ENCODE data around the gene MRPL23.

The MRPL23 gene

DNA sequence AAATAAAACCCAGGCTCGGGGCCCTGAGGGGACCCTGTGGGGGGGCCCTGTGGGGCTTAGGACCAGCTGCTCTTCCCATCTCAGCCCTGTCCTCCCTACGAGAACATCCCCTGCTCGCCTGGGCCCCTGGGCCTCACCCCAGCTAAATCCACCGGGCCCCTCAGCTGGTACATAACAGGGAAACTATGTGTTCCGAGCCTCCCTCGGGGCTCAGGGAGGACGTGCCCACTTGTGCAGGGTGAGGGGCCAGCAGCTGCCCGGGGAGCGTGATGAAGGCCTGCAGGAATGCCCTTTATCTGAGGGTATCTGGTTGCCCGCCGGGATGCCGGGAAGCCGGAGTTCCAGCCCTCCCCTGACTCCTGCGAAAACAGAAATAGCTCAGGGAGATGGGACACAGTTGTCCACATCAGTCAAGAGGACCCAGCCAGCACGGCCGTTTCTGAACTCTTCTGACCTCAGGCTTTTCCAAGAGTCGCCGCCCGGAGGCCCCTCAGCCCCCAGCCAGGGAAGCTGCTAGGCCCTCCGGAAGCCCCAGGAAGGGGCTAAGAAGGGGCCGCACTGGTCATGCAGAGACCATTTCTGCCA lies 20.6 kb downstream of the MRPL23 start:
- Histone ChIP-seq H3K4me3 (ENCODE audit: low read depth, low read length) (no peak overlapping the region), H3K4me1 (ENCODE audit: control insufficient read depth, insufficient read depth, low read length) (no peaks in the 10 kb centered on the region), H3K27ac (ENCODE audit: low read depth, low read length) (no peak overlapping the region), H3K9ac (ENCODE audit: low read depth, low read length) (no peak overlapping the region), H3K27me3 (ENCODE audit: control insufficient read depth, insufficient read depth, low read length) (no peaks in the 10 kb centered on the region), H3K9me3 (ENCODE audit: control insufficient read depth, insufficient read depth, low read length) (no peaks in the 10 kb centered on the region), H3K36me3 (ENCODE audit: control insufficient read depth, insufficient read depth, low read length) (no peaks in the 10 kb centered on the region)

GRCh38 chr11:1968454-1969002 lies 21.4 kb downstream of the MRPL23 start:
- no peak overlapping the region for H3K9ac ChIP-seq (ENCODE audit: low read depth, low read length)

GRCh38 chr11:1969035-1969434 lies 21.9 kb downstream of the MRPL23 start:
- Histone ChIP-seq H3K9ac (ENCODE audit: low read depth, low read length) (no peak overlapping the region), H3K9me3 (ENCODE audit: control insufficient read depth, insufficient read depth, low read length) (no peaks in the 10 kb centered on the region), H3K4me1 (ENCODE audit: control insufficient read depth, insufficient read depth, low read length) (no peaks in the 10 kb centered on the region), H3K27me3 (ENCODE audit: control insufficient read depth, insufficient read depth, low read length) (no peaks in the 10 kb centered on the region), H3K36me3 (ENCODE audit: control insufficient read depth, insufficient read depth, low read length) (no peaks in the 10 kb centered on the region), H3K27ac (ENCODE audit: low read depth, low read length) (no peak overlapping the region), H3K4me3 (ENCODE audit: low read depth, low read length) (no peak overlapping the region)

More at GRCh38 chr11:1968454-1969002, 21.4 kb downstream of the MRPL23 start:
- no peak overlapping the region for H3K4me3 ChIP-seq (ENCODE audit: low read depth, low read length)
- no peak overlapping the region for H3K27ac ChIP-seq (ENCODE audit: low read depth, low read length)
- H3K9me3 ChIP-seq (ENCODE audit: control insufficient read depth, insufficient read depth, low read length), result no peaks in the 10 kb centered on the region
- H3K36me3 ChIP-seq (ENCODE audit: control insufficient read depth, insufficient read depth, low read length), result no peaks in the 10 kb centered on the region
- H3K4me1 ChIP-seq (ENCODE audit: control insufficient read depth, insufficient read depth, low read length), result no peaks in the 10 kb centered on the region
- no peaks in the 10 kb centered on the region for H3K27me3 ChIP-seq (ENCODE audit: control insufficient read depth, insufficient read depth, low read length)

DNA sequence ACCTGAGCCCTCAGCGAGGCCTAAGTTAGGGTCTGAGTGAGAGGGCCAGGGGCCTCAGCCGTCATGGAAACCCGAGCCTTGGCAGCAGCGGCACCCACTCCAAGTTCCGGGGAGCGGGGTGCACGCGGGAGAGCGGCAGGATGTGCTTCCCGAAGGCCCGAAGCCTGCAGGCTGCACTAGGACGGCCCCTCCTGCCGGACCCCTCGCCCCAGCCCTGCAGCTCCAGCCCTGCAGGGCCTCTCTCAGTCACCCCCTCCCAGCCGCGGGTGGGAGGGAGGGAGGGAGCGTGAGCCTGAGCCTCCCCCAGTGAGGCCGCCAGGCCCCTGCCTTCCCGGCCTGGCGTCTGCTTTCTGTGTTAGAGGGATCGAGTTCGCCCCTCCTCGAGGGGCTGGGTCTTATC lies 22.6 kb downstream of the MRPL23 start:
- Histone ChIP-seq H3K4me1 (ENCODE audit: control insufficient read depth, insufficient read depth, low read length) (no peaks in the 10 kb centered on the region), H3K9me3 (ENCODE audit: control insufficient read depth, insufficient read depth, low read length) (no peaks in the 10 kb centered on the region), H3K27ac (ENCODE audit: low read depth, low read length) (no peak overlapping the region), H3K36me3 (ENCODE audit: control insufficient read depth, insufficient read depth, low read length) (no peaks in the 10 kb centered on the region), H3K4me3 (ENCODE audit: low read depth, low read length) (no peak overlapping the region), H3K9ac (ENCODE audit: low read depth, low read length) (no peak overlapping the region), H3K27me3 (ENCODE audit: control insufficient read depth, insufficient read depth, low read length) (no peaks in the 10 kb centered on the region)

DNA sequence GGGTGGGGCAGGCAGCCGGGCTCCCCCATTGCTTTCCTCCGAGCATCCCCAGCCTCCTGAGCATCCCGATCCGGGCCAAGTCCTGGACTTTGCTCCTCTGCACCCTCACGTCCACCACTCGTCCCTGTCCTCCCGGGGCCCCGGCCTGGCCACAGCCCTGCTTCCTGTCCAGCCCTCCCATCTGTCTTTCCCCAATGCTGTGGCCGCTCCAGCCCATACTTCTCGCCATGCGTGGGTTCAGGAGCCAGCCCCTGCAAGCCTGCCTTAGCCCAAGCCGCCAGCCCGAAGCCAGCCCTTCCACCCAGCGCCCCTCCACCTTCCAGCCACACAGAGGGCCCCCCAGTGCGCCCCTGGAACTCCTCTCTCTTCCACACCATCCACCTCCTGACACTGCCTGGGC lies 23.8 kb downstream of the MRPL23 start:
- no peak overlapping the region for H3K4me3 ChIP-seq (ENCODE audit: low read depth, low read length)
- H3K36me3 ChIP-seq (ENCODE audit: control insufficient read depth, insufficient read depth, low read length), result no peaks in the 10 kb centered on the region
- no peaks in the 10 kb centered on the region for H3K4me1 ChIP-seq (ENCODE audit: control insufficient read depth, insufficient read depth, low read length)
- H3K27ac ChIP-seq (ENCODE audit: low read depth, low read length), result no peak overlapping the region
- no peaks in the 10 kb centered on the region for H3K9me3 ChIP-seq (ENCODE audit: control insufficient read depth, insufficient read depth, low read length)
- no peaks in the 10 kb centered on the region for H3K27me3 ChIP-seq (ENCODE audit: control insufficient read depth, insufficient read depth, low read length)
- H3K9ac ChIP-seq (ENCODE audit: low read depth, low read length), result no peak overlapping the region

- H3K27me3 ChIP-seq (ENCODE audit: control insufficient read depth, insufficient read depth, low read length), result no peaks in the 10 kb centered on the region
- no peak overlapping the region for H3K9ac ChIP-seq (ENCODE audit: low read depth, low read length)
- H3K36me3 ChIP-seq (ENCODE audit: control insufficient read depth, insufficient read depth, low read length), result no peaks in the 10 kb centered on the region
- H3K4me3 ChIP-seq (ENCODE audit: low read depth, low read length), result no peak overlapping the region
- no peak overlapping the region for H3K27ac ChIP-seq (ENCODE audit: low read depth, low read length)
- H3K9me3 ChIP-seq (ENCODE audit: control insufficient read depth, insufficient read depth, low read length), result no peaks in the 10 kb centered on the region
- H3K4me1 ChIP-seq (ENCODE audit: control insufficient read depth, insufficient read depth, low read length), result no peaks in the 10 kb centered on the region
Observed at GRCh38 chr11:1975185-1975584, 28.1 kb downstream of the MRPL23 start.

DNA sequence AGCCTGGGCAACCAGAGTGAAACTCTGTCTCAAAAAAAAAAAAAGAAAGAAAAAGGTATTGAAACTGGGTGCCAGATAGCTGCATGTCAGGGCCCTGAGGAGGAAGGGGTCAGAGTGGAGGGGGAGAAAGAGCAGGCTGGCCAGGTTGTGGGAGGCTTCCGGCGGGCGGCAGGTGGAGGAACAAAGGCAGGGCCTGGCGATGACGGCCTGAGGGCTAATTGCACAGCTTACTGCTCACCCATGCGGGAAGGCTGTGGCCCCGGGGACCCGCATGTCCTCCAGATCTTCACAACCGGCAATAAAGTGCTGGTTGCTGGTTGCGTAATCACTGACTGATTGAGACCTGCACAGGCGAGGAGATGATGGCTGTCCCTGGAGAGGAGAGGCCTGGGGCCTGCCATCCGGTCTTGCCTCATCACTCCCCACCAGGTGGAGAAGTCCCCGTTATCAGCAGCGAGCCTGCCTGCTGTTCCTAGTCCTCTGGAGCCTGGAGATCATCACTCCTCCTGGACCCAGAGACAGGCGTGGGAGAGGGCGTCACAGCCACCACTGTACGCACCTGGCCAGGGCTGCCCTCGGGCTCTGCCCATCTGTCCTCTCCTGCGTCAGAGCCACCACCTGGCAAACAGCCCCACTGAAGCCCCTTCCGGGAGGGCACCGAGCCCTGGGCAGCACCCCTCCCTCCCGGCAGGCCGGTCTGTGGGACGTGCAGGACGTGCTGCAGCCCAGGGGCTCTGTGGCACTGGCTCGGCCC lies 31.8 kb downstream of the MRPL23 start:
- Histone ChIP-seq H3K27ac (ENCODE audit: low read depth, low read length) (no peak overlapping the region), H3K4me3 (ENCODE audit: low read depth, low read length) (no peak overlapping the region), H3K9ac (ENCODE audit: low read depth, low read length) (no peak overlapping the region), H3K36me3 (ENCODE audit: control insufficient read depth, insufficient read depth, low read length) (no peaks in the 10 kb centered on the region), H3K27me3 (ENCODE audit: control insufficient read depth, insufficient read depth, low read length) (no peaks in the 10 kb centered on the region), H3K9me3 (ENCODE audit: control insufficient read depth, insufficient read depth, low read length) (no peaks in the 10 kb centered on the region), H3K4me1 (ENCODE audit: control insufficient read depth, insufficient read depth, low read length) (no peaks in the 10 kb centered on the region)

GRCh38 chr11:1979607-1980006 lies 32.5 kb downstream of the MRPL23 start:
- no peak overlapping the region for H3K4me3 ChIP-seq (ENCODE audit: low read depth, low read length)
- H3K9ac ChIP-seq (ENCODE audit: low read depth, low read length), result no peak overlapping the region
- no peaks in the 10 kb centered on the region for H3K4me1 ChIP-seq (ENCODE audit: control insufficient read depth, insufficient read depth, low read length)
- no peaks in the 10 kb centered on the region for H3K27me3 ChIP-seq (ENCODE audit: control insufficient read depth, insufficient read depth, low read length)
- no peaks in the 10 kb centered on the region for H3K9me3 ChIP-seq (ENCODE audit: control insufficient read depth, insufficient read depth, low read length)
- H3K27ac ChIP-seq (ENCODE audit: low read depth, low read length), result no peak overlapping the region
- no peaks in the 10 kb centered on the region for H3K36me3 ChIP-seq (ENCODE audit: control insufficient read depth, insufficient read depth, low read length)

- Histone ChIP-seq H3K36me3 (ENCODE audit: control insufficient read depth, insufficient read depth, low read length) (no peaks in the 10 kb centered on the region), H3K9ac (ENCODE audit: low read depth, low read length) (no peak overlapping the region), H3K4me3 (ENCODE audit: low read depth, low read length) (no peak overlapping the region), H3K4me1 (ENCODE audit: control insufficient read depth, insufficient read depth, low read length) (no peaks in the 10 kb centered on the region), H3K27ac (ENCODE audit: low read depth, low read length) (no peak overlapping the region), H3K9me3 (ENCODE audit: control insufficient read depth, insufficient read depth, low read length) (no peaks in the 10 kb centered on the region), H3K27me3 (ENCODE audit: control insufficient read depth, insufficient read depth, low read length) (no peaks in the 10 kb centered on the region)
Observed at GRCh38 chr11:1982873-1983600, 35.9 kb downstream of the MRPL23 start.

- Histone ChIP-seq H3K36me3 (ENCODE audit: control insufficient read depth, insufficient read depth, low read length) (no peaks in the 10 kb centered on the region), H3K4me1 (ENCODE audit: control insufficient read depth, insufficient read depth, low read length) (no peaks in the 10 kb centered on the region), H3K9ac (ENCODE audit: low read depth, low read length) (no peak overlapping the region), H3K27me3 (ENCODE audit: control insufficient read depth, insufficient read depth, low read length) (no peaks in the 10 kb centered on the region), H3K27ac (ENCODE audit: low read depth, low read length) (no peak overlapping the region), H3K9me3 (ENCODE audit: control insufficient read depth, insufficient read depth, low read length) (no peaks in the 10 kb centered on the region), H3K4me3 (ENCODE audit: low read depth, low read length) (no peak overlapping the region)
Observed at GRCh38 chr11:1983601-1983961, 36.4 kb downstream of the MRPL23 start.

DNA sequence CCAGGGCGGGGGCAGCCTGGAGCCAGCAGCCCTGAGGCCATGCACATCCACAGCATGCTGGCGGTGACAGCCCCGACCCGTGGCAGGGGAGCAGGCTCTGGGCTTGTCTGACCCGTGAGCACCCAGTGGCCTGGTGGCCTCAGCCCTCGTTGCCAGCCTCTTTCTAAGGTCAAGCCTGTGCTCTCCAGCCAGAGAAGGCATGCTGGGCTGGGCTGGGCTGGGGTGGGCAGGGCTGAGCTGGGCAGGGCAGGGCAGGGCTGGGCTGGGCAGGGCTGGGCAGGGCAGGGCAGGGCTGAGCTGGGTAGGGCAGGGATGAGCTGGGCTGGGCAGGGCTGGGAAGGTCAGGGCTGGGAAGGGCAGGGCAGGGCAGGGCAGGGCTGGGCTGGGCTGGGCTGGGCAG lies 39.9 kb downstream of the MRPL23 start:
- Histone ChIP-seq H3K27ac (ENCODE audit: low read depth, low read length) (no peak overlapping the region), H3K27me3 (ENCODE audit: control insufficient read depth, insufficient read depth, low read length) (no peaks in the 10 kb centered on the region), H3K4me3 (ENCODE audit: low read depth, low read length) (no peak overlapping the region)

More for the DNA sequence above, 39.9 kb downstream of the MRPL23 start:
- H3K9me3 ChIP-seq (ENCODE audit: control insufficient read depth, insufficient read depth, low read length), result no peaks in the 10 kb centered on the region
- no peaks in the 10 kb centered on the region for H3K36me3 ChIP-seq (ENCODE audit: control insufficient read depth, insufficient read depth, low read length)
- no peaks in the 10 kb centered on the region for H3K4me1 ChIP-seq (ENCODE audit: control insufficient read depth, insufficient read depth, low read length)
- no peak overlapping the region for H3K9ac ChIP-seq (ENCODE audit: low read depth, low read length)

Measured in HUES48 (cell line).